HEK293 (cell line): ENCODE data around the gene SUPT5H.

Source experiments
- BCL11A ChIP-seq: fragments of 450-650 bp; formaldehyde crosslinking; IDR thresholded peaks from 2 replicates; pipeline ENCODE4 v1.5.1; 2016; ENCODE audit warnings: low read depth, missing biosample characterization, missing genetic modification characterization
- HOXC10 ChIP-seq: sonication (generic); formaldehyde crosslinking; IDR thresholded peaks from 2 replicates; pipeline ENCODE4 v1.8.1; 2023; ENCODE audit warnings: mild to moderate bottlenecking, missing genetic modification reagents
- MEIS1 ChIP-seq: sonication (generic); formaldehyde crosslinking; IDR thresholded peaks from 2 replicates; pipeline ENCODE4 v1.8.1; 2022; ENCODE audit warnings: missing genetic modification reagents, mild to moderate bottlenecking, borderline replicate concordance
- PRDM10 ChIP-seq: fragments of 450-650 bp; formaldehyde crosslinking; IDR thresholded peaks from 2 replicates; pipeline ENCODE4 v1.5.1; 2016; ENCODE audit warnings: missing biosample characterization, missing genetic modification characterization
- RBAK ChIP-seq: fragments of 450-650 bp; formaldehyde crosslinking; IDR thresholded peaks from 2 replicates; pipeline ENCODE4 v1.5.1; 2016; ENCODE audit warnings: missing biosample characterization, missing genetic modification characterization
- TSHZ1 ChIP-seq: fragments of 450-650 bp; formaldehyde crosslinking; IDR thresholded peaks from 2 replicates; pipeline ENCODE4 v1.5.1; 2016; ENCODE audit warnings: missing biosample characterization, missing genetic modification characterization, borderline replicate concordance
- WT1 ChIP-seq: fragments of 450-650 bp; formaldehyde crosslinking; IDR thresholded peaks from 2 replicates; pipeline ENCODE4 v1.5.1; 2016; ENCODE audit warnings: missing biosample characterization, missing genetic modification characterization
- ZFP41 ChIP-seq: fragments of 450-650 bp; formaldehyde crosslinking; IDR thresholded peaks from 2 replicates; pipeline ENCODE4 v1.5.1; 2016; ENCODE audit warnings: missing biosample characterization, missing genetic modification characterization, borderline replicate concordance
- ZNF10 ChIP-seq: fragments of 450-650 bp; formaldehyde crosslinking; IDR thresholded peaks from 2 replicates; pipeline ENCODE4 v1.5.1; 2017; ENCODE audit warnings: missing biosample characterization, missing genetic modification characterization
- ZNF133 ChIP-seq: fragments of 450-650 bp; formaldehyde crosslinking; IDR thresholded peaks from 2 replicates; pipeline ENCODE4 v1.5.1; 2016; ENCODE audit warnings: missing biosample characterization, missing genetic modification characterization
- ZNF169 ChIP-seq: fragments of 450-650 bp; formaldehyde crosslinking; IDR thresholded peaks from 2 replicates; pipeline ENCODE4 v1.5.1; 2016; ENCODE audit warnings: missing biosample characterization, missing genetic modification characterization
- ZNF202 ChIP-seq: fragments of 450-650 bp; formaldehyde crosslinking; IDR thresholded peaks from 2 replicates; pipeline ENCODE4 v1.5.1; 2016; ENCODE audit warnings: missing biosample characterization, missing genetic modification characterization, borderline replicate concordance
- ZNF274 ChIP-seq, 2 experiments: fragments of 200-500 bp in 1 of 2; fragments of 450-650 bp in 1 of 2; sonication (Bioruptor generic) in 1 of 2; formaldehyde crosslinking in 1 of 2; IDR thresholded peaks; 2 replicates each; pipeline versions ENCODE4 v1.5.1 to v1.6.1; 2014 to 2016; ENCODE audit warnings: borderline replicate concordance in 1 of 2, inconsistent platforms in 1 of 2, low read length in 1 of 2, missing biosample characterization in 1 of 2, missing genetic modification characterization in 1 of 2
- ZNF302 ChIP-seq: fragments of 450-650 bp; formaldehyde crosslinking; IDR thresholded peaks from 2 replicates; pipeline ENCODE4 v1.5.1; 2016; ENCODE audit warnings: missing biosample characterization, missing genetic modification characterization, low read depth
- ZNF324 ChIP-seq: fragments of 450-650 bp; formaldehyde crosslinking; IDR thresholded peaks from 2 replicates; pipeline ENCODE4 v1.5.1; 2016; ENCODE audit warnings: missing biosample characterization, missing genetic modification characterization
- ZNF341 ChIP-seq: fragments of 450-650 bp; formaldehyde crosslinking; IDR thresholded peaks from 2 replicates; pipeline ENCODE4; 2016; ENCODE audit warnings: low read depth, missing biosample characterization, missing genetic modification characterization
- ZNF350 ChIP-seq: fragments of 450-650 bp; formaldehyde crosslinking; IDR thresholded peaks from 2 replicates; pipeline ENCODE4 v1.5.0; 2017; ENCODE audit warnings: missing biosample characterization, mild to moderate bottlenecking, missing genetic modification characterization
- ZNF404 ChIP-seq: fragments of 450-650 bp; formaldehyde crosslinking; IDR thresholded peaks from 2 replicates; pipeline ENCODE4 v1.5.1; 2017; ENCODE audit warnings: missing biosample characterization, missing genetic modification characterization
- ZNF514 ChIP-seq: fragments of 450-650 bp; formaldehyde crosslinking; IDR thresholded peaks from 2 replicates; pipeline ENCODE4 v1.5.1; 2016; ENCODE audit warnings: missing biosample characterization, missing genetic modification characterization
- ZNF544 ChIP-seq: fragments of 450-650 bp; formaldehyde crosslinking; IDR thresholded peaks from 2 replicates; pipeline ENCODE4 v1.5.0; 2017; ENCODE audit warnings: missing biosample characterization, missing genetic modification characterization
- ZNF548 ChIP-seq: fragments of 450-650 bp; formaldehyde crosslinking; IDR thresholded peaks from 2 replicates; pipeline ENCODE4 v1.5.1; 2016; ENCODE audit warnings: missing biosample characterization, missing genetic modification characterization
- ZNF558 ChIP-seq: fragments of 450-650 bp; formaldehyde crosslinking; IDR thresholded peaks from 2 replicates; pipeline ENCODE4 v1.5.1; 2016; ENCODE audit warnings: missing biosample characterization, missing genetic modification characterization
- ZNF623 ChIP-seq: fragments of 450-650 bp; formaldehyde crosslinking; IDR thresholded peaks from 2 replicates; pipeline ENCODE4 v1.5.1; 2016; ENCODE audit warnings: missing biosample characterization, missing genetic modification characterization
- ZNF639 ChIP-seq: fragments of 450-650 bp; formaldehyde crosslinking; IDR thresholded peaks from 2 replicates; pipeline ENCODE4 v1.5.1; 2016; ENCODE audit warnings: missing biosample characterization, missing genetic modification characterization
- ZNF660 ChIP-seq: fragments of 450-650 bp; IDR thresholded peaks from 2 replicates; pipeline ENCODE4 v1.5.1; 2018; ENCODE audit warnings: missing biosample characterization, mild to moderate bottlenecking, missing genetic modification characterization
- ZNF837 ChIP-seq: fragments of 450-650 bp; formaldehyde crosslinking; IDR thresholded peaks from 2 replicates; pipeline ENCODE4 v1.5.1; 2016; ENCODE audit warnings: missing biosample characterization, missing genetic modification characterization
- ZNF843 ChIP-seq: fragments of 450-650 bp; formaldehyde crosslinking; IDR thresholded peaks from 2 replicates; pipeline ENCODE4 v1.5.1; 2016; ENCODE audit warnings: missing biosample characterization, missing genetic modification characterization

Gene SUPT5H

GRCh38 chr19:39413272-39413910 lies 32.0 kb upstream of the SUPT5H start (continued):
- TF ChIP-seq ZFP41 (tag by site-specific recombination), result no peak
- TF ChIP-seq TSHZ1 (tag by site-specific recombination), result no peak
- no peak for TF ChIP-seq ZNF274 (IDR thresholded peaks at IDR 0.05; ENCODE audit: low read length)
- TF ChIP-seq ZNF274 (tag by site-specific recombination; IDR thresholded peaks at IDR 0.05; ENCODE audit: borderline replicate concordance), result no peak
- no peak for TF ChIP-seq ZNF837 (tag by site-specific recombination)
- TF ChIP-seq RBAK, result no peak
- no peak for TF ChIP-seq ZNF544 (tag by site-specific recombination)
- TF ChIP-seq ZNF404 (tag by site-specific recombination), result no peak
- TF ChIP-seq MEIS1 (CRISPR knock-in tag), result no peak
- no peak for TF ChIP-seq ZNF548 (tag by site-specific recombination)
- TF ChIP-seq ZNF324 (tag by site-specific recombination), result no peak
- no peak for TF ChIP-seq ZNF302 (tag by site-specific recombination)
- TF ChIP-seq HOXC10, result no peak
- TF ChIP-seq ZNF623 (tag by site-specific recombination), result no peak
- 0 out of 2 replicates have a peak, but pooled peaks have one; percentile 1 for TF ChIP-seq WT1 (tag by site-specific recombination)
- peak; percentile 62; the same call in 1 of the 2 replicates for TF ChIP-seq ZNF169
- TF ChIP-seq ZNF514 (tag by site-specific recombination), result no peak
- no peak for TF ChIP-seq ZNF350
- TF ChIP-seq BCL11A (tag by site-specific recombination), result 0 out of 2 replicates have a peak, but pooled peaks have one; percentile 14
- TF ChIP-seq ZNF639 (tag by site-specific recombination), result no peak
- TF ChIP-seq ZNF10 (tag by site-specific recombination), result no peak
- TF ChIP-seq ZNF660 (tag by site-specific recombination), result no peak
- 0 out of 2 replicates have a peak, but pooled peaks have one; percentile 14 for TF ChIP-seq ZNF843
- TF ChIP-seq PRDM10 (tag by site-specific recombination), result no peak
- no peak for TF ChIP-seq ZNF202 (tag by site-specific recombination)
- no peak for TF ChIP-seq ZNF558
- TF ChIP-seq ZNF341, result peak; percentile 100
- TF ChIP-seq ZNF133, result no peak
